ENCODE measurements around the gene ADAMTS9.

DNA sequence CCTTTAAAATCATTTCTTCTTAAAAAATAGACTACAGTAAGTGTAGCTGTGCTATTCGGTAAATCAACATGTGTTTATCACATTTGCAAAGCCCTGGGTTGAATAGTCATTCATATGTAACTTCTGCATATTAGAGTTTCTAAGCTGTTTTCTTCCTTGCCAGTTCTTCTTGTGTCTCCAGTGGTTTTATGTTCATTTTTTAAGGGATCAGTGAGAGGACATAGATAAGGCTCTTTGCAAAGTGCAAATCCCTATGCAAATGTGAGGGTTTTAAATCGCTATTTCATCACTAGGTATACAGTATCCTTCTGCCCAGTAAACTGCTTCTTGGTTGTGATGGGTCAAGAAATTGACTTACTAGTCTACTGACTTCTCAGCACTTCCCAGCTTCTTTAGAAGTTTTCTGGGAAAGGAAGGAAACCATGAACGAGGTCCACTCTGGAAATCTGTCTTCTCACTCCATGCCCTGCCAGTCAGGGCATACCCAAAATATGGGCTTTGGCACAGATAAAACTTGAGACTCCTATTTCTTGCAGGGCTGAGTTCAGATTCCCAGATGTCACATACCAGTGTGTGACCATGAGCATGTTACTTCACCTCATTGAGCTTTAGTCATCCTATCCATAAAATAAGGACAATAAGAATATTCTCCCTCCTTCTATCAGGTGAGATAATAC lies 38.8 kb upstream of the ADAMTS9 start:
- TF ChIP-seq TAF1 (IDR thresholded peaks at IDR 0.05; ENCODE audit: low read depth): no peak
- TF ChIP-seq EP300 (IDR thresholded peaks at IDR 0.05; ENCODE audit: borderline replicate concordance): no peak
- no peak for TF ChIP-seq MAX (IDR thresholded peaks at IDR 0.05)
- no peak for TF ChIP-seq EGR1 (IDR thresholded peaks at IDR 0.05)
- no peak for TF ChIP-seq TEAD4 (IDR thresholded peaks at IDR 0.05)
- no peak for TF ChIP-seq TCF12 (IDR thresholded peaks at IDR 0.05; ENCODE audit: low read depth)
- TF ChIP-seq RAD21 (IDR thresholded peaks at IDR 0.05; ENCODE audit: low read depth): no peak
- no peak for TF ChIP-seq YY1 (IDR thresholded peaks at IDR 0.05; ENCODE audit: low read depth)
- TF ChIP-seq, protein P1, sequence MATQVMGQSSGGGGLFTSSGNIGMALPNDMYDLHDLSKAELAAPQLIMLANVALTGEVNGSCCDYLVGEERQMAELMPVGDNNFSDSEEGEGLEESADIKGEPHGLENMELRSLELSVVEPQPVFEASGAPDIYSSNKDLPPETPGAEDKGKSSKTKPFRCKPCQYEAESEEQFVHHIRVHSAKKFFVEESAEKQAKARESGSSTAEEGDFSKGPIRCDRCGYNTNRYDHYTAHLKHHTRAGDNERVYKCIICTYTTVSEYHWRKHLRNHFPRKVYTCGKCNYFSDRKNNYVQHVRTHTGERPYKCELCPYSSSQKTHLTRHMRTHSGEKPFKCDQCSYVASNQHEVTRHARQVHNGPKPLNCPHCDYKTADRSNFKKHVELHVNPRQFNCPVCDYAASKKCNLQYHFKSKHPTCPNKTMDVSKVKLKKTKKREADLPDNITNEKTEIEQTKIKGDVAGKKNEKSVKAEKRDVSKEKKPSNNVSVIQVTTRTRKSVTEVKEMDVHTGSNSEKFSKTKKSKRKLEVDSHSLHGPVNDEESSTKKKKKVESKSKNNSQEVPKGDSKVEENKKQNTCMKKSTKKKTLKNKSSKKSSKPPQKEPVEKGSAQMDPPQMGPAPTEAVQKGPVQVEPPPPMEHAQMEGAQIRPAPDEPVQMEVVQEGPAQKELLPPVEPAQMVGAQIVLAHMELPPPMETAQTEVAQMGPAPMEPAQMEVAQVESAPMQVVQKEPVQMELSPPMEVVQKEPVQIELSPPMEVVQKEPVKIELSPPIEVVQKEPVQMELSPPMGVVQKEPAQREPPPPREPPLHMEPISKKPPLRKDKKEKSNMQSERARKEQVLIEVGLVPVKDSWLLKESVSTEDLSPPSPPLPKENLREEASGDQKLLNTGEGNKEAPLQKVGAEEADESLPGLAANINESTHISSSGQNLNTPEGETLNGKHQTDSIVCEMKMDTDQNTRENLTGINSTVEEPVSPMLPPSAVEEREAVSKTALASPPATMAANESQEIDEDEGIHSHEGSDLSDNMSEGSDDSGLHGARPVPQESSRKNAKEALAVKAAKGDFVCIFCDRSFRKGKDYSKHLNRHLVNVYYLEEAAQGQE (IDR thresholded peaks at IDR 0.05; ENCODE audit: low read depth): no peak
- TF ChIP-seq, protein P2, sequence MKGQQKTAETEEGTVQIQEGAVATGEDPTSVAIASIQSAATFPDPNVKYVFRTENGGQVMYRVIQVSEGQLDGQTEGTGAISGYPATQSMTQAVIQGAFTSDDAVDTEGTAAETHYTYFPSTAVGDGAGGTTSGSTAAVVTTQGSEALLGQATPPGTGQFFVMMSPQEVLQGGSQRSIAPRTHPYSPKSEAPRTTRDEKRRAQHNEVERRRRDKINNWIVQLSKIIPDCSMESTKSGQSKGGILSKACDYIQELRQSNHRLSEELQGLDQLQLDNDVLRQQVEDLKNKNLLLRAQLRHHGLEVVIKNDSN (IDR thresholded peaks at IDR 0.05): no peak
- no peak for TF ChIP-seq CEBPB (IDR thresholded peaks at IDR 0.05)

Data from Ishikawa (cell line).